ENCODE measurements around the gene VAV1.
"Not testable (repeated sequence)": the region's sequence is repeated elsewhere in the genome, so short reads cannot be mapped to it uniquely, and the experiment has no call there.

Gene VAV1

GRCh38 chr19:6790194-6791128 lies 18.0 kb downstream of the VAV1 start:
- DNase-seq, result no peak

GRCh38 chr19:6791237-6791636 lies 18.7 kb downstream of the VAV1 start:
- DNase-seq, result no peak

- DNase-seq, result no peak
Observed at GRCh38 chr19:6793411-6793810, 20.9 kb downstream of the VAV1 start.

- no peak for DNase-seq
Observed at GRCh38 chr19:6793973-6794372, 21.5 kb downstream of the VAV1 start.

- DNase-seq, result no peak
Observed at GRCh38 chr19:6794686-6795431, 22.4 kb downstream of the VAV1 start.

GRCh38 chr19:6796278-6796677 lies 23.8 kb downstream of the VAV1 start:
- DNase-seq, result no peak

- DNase-seq, result no peak
Observed at GRCh38 chr19:6797646-6798045, 25.1 kb downstream of the VAV1 start.

- not testable (repeated sequence) for DNase-seq
Observed at GRCh38 chr19:6800160-6800790, 27.8 kb downstream of the VAV1 start.

- peak; percentile 59 for DNase-seq
Observed at GRCh38 chr19:6800991-6801484, 28.5 kb downstream of the VAV1 start.

GRCh38 chr19:6801485-6802086 lies 29.1 kb downstream of the VAV1 start:
- DNase-seq, result no peak

GRCh38 chr19:6802336-6803035 lies 30.0 kb downstream of the VAV1 start:
- DNase-seq, result peak; percentile 50

GRCh38 chr19:6803036-6803404 lies 30.5 kb downstream of the VAV1 start:
- DNase-seq, result no peak

GRCh38 chr19:6806488-6806887 lies 34.0 kb downstream of the VAV1 start:
- DNase-seq, result no peak

GRCh38 chr19:6807291-6807690 lies 34.8 kb downstream of the VAV1 start:
- DNase-seq, result no peak

GRCh38 chr19:6808494-6808893 lies 36.0 kb downstream of the VAV1 start:
- DNase-seq, result no peak

GRCh38 chr19:6809262-6809661 lies 36.8 kb downstream of the VAV1 start:
- DNase-seq, result no peak

- peak; percentile 15 for DNase-seq
Observed at GRCh38 chr19:6811378-6811777, 38.9 kb downstream of the VAV1 start.

GRCh38 chr19:6811906-6812305 lies 39.4 kb downstream of the VAV1 start:
- peak; percentile 68 for DNase-seq

GRCh38 chr19:6812612-6813011 lies 40.1 kb downstream of the VAV1 start:
- no peak for DNase-seq

GRCh38 chr19:6813659-6814058 lies 41.2 kb downstream of the VAV1 start:
- no peak for DNase-seq

- DNase-seq, result no peak
Observed at GRCh38 chr19:6817179-6817578, 44.7 kb downstream of the VAV1 start.

- no peak for DNase-seq
Observed at GRCh38 chr19:6818246-6818645, 45.7 kb downstream of the VAV1 start.

Data from HCEC 1CT (cell line).